Erythroblast (primary cell): ENCODE data around the gene SUSD6.

Experiments used
- GATA1 ChIP-seq: IDR thresholded peaks from 2 replicates; pipeline ENCODE4 v1.6.1; 2011; ENCODE audit warnings: low read depth, mild to moderate bottlenecking, control low read depth, low read length, moderate library complexity
- POLR2A ChIP-seq: IDR thresholded peaks from 2 replicates; pipeline ENCODE4 v1.6.1; 2011; ENCODE audit warnings: mild to moderate bottlenecking, low read length

DNA sequence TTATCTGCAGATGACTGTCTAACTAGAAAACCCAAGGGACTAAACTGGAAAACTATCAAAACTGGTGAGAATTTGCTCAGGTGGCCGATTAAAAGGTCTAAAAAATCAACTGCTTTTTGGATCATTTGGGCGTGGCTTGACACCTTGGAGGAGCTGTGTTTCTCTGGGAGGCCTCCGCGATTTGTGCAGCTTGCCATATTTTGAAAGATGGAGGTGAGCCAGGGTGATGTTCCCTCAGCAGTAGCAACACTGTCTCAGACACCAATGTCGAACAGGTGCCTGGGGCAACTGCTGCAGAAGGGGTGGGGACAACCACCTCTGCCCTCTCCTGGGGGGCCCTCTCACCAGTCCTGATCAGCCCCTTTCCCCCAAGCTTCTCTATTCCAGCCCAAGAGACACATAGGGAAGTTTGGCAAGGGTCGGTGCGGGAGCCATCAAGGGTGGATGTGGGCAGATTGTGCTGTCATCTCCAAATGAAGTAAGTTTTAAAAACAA lies 40.5 kb upstream of the SUSD6 start:
- TF ChIP-seq POLR2A (no peak), GATA1 (no peak)
